HG03565 (cell line): ENCODE data around the gene TRIM8.

Experiments used
- ATAC-seq: cut with Tn5 transposase; IDR thresholded peaks from one replicate; pipeline ENCODE4 v1.9.1; 2021; ENCODE audit warnings: mild to moderate bottlenecking, moderate library complexity; ENCODE audit not compliant: unreplicated experiment

Gene TRIM8

DNA sequence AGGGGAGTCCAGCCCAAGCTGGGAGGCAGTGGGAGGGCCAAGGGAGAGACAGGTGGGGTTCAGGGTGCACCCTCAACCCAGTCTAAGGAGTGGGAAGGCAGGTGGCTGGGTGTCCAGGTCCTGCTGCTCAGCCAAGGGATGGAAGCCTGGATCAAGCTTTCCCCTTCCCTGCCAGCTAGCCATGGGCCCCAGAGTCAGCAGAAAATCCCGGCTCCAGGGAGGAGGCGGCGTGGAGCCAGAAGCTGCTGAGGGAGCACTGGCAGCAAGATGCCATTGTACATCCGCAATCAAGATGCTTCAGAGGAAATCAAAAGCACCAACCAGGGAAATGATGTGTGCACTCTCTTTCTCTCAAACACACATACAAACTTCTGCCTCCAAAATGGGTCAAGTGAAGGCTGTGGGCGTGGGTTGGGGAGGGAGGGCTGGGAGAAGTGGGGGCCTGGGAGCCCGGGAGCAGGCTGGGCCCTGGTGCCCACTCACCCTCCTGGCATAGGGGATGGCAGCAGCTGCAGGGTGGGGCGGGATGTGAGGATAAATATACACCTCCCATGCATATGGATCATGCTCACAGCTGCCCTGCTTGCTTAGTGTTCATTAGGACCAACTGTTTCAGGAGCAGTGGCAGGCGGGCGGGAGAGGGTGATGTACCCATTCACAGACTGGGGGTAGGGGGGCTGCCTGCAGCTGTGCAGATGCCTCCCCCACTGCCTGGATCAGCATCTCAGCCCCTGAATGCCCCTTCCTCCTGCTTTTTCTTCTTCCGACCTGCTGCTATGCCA, 24.2 kb downstream of the TRIM8 start:
- ATAC-seq = no peak

DNA sequence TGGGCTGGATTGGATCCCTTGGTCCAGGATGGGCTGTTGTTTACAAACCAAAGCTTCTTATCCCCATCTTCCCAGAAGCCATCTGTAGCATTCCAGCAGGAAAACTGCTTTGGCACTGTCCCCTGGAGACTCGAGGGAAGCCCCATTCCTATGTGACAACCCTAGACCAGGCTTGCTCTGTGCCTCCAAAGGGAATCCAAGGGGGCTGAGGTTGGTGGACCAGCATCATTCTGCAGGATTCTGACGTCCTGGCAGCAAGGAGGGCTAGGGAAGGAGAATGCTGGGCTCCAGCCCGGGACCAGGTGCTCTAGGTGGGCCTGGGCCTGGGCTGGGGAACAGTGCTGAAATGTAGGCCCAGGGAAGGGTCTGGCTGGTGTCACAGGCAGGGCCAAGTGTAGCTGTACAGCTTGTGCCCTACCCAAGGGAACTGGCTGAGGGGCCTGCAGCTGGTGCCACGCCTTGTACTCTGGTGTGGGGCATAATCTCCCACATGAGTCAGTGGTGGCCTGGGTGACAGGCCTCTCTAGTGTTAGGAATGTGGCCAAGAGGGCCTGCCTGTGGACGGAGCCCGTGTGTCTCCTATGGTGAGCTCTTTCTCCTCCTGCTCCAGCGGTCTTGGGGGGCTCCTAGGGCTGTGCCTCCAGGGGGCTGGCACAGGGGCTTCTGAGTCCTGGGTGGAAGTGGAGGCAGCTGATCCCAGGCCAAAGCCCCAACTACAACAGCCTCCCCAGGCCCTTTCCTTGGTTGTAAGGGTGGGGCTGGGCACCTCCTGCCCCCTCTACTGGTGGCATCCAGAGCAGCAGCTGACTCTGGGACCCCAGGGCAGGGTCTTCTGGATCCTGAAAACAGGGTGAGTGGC, 25.2 kb downstream of the TRIM8 start:
- ATAC-seq = no peak

DNA sequence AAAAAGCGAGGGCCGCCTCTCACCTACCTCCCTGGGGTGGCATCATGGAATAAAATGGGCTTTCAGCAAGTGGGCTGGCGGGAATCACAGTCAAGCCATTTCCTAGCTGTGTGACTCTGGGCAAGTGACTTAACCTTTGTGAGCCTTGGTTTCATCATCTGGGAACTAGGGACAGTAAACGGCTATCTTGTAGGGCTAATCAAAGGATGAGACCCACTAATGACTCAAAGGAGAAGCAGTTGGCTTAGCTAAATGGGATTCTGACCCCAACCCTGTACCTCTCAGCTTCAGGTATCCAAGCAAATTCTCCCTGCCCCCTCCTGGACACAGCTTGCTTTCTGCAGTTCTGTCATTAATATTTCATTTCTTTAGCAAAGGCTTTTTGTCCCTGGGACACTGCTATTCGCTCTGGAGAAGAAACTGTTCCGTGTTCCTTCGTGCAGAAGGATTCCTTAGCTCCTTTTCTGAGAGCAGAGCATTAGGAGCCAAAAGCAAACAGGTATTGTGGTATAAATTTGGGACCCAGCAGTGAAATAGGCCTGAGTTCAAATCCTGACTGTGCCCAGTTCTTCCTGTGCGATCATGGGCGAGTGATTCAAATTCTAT, 25.9 kb downstream of the TRIM8 start:
- no peak for ATAC-seq

DNA sequence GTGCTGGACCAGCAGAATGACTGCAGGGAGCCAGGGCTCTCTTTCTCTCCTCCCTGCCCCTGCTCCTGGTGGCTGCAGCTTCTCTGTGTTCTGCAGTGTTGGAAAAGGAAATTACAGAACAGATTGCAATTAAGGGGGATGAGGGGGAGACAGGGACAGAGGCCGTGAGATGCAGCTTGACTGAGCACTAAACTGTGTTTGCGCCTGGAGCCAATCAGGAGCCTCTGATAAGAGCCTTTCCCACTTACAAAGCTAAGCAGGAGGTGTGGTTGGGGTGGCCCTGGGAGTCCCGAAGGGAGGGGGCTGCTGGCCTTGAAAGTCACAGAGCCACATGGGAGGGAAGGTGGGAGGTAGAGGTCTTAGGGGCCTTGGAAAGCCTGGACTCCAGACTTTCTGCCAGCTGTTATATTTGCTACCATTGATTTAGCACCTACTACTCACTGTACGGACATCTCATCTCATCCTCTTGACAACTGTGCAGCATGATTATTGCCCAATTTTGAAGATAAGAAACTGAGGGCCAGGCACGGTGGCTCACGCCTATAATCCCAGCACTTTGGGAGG, 26.7 kb downstream of the TRIM8 start:
- no peak for ATAC-seq

DNA sequence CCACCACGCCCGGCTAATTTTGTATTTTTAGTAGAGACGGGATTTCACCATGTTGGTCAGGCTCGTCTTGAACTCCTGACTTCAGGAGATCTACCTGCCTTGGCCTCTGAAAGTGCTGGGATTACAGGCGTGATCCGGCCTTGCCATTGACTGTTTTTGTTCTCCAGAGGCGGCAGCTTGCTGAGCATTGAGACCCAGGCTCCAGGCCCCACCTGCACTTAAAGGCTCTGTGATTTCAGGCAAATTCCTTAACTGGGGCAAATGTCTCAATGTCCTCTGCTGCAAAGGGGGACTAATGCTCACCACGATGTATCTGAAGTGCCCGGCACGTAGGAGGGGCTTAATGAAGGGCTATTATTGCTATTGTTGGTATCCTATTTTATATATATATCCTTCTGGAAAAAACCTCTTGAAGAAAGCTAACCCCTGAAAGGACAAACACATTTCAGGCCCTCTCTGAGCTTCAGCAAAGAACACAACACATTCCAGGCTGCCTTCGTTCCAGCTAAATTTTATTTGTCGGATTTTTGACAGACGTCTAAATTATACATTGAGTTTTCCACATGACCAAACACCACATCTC, 29.0 kb downstream of the TRIM8 start:
- ATAC-seq = no peak

DNA sequence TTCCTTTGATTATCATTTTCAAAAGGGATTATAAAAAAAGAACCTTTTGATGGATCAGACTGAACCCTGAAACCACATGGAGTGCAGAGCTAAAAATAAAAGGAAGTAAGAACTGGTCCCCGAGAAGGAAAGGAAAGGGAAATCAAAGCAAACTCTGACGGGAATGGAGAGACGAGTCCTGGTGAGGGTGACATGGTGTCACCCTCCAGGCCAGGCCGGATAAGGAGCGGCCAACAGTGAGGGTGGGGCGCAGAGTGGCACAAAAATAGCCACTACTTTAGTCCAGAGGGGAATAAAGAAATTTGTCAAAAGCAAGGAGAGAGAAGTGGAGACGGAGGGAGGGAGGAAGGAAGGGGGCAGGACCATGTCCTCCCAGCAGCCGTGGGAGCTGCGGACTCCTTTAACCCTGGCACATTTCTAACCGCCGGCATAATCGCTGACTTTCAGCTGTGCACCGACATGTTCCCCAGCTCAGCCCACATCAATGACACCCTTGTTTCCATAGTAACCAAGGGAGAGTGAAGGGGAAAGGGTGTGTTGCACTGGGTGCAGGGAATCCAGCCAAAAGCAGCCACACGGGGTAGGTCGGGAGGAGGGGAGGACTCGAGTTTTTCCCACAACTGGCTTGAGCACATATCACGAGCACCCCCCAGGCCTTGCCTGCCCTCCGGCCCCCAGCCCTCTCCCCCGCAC, 29.7 kb downstream of the TRIM8 start:
- no peak for ATAC-seq

DNA sequence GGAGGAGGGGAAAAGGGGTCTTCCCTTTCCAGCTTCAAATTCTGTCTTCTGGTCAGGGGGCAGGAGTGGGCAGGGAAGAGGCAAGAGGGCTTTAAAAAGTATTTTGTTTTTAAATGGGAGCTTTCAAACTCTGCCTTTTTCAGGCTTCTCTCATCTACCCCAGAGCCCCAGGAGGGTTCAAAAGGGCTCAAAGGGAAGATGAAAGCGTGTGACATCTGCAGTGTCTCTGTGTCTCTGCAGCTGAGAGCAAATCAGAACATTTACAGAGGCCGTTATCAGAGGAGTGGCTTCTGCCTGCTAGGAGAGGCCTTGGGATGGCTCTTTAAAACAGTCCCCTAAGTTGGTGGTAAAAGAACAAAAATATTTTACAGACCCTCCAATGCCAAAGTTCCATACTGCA, 30.3 kb downstream of the TRIM8 start:
- ATAC-seq = no peak

DNA sequence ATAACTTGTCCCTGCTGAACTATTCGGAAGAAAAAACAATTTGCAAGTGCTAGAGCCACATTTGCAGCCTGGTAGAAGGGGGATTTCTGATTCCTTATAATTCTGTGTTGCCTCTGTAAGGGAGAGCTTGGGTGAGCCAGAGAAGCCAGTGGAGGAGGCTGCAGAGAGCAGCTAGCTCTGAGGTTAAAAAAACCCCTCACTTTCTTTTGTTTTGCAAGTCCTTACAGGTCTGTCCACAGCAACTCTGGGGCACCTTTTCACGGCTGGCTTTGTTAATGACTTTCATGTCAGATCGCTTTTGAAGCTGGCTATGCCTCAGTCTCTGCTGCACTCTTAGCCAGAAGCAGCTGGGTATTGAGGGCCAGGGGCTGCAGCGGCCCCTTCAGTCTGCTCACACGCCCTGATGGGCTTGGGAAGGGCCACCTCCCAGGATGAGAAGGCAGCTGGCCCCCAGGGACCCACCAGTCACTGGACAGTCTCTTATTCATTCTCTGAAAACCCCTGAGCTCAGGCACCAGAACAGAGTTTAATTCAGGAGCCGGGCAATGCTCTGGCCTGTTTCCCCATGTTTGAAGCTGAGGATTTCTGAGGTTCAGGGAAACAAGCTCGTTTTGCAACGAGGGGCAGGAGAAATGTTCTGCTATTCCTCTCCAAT, 30.9 kb downstream of the TRIM8 start:
- ATAC-seq = no peak

DNA sequence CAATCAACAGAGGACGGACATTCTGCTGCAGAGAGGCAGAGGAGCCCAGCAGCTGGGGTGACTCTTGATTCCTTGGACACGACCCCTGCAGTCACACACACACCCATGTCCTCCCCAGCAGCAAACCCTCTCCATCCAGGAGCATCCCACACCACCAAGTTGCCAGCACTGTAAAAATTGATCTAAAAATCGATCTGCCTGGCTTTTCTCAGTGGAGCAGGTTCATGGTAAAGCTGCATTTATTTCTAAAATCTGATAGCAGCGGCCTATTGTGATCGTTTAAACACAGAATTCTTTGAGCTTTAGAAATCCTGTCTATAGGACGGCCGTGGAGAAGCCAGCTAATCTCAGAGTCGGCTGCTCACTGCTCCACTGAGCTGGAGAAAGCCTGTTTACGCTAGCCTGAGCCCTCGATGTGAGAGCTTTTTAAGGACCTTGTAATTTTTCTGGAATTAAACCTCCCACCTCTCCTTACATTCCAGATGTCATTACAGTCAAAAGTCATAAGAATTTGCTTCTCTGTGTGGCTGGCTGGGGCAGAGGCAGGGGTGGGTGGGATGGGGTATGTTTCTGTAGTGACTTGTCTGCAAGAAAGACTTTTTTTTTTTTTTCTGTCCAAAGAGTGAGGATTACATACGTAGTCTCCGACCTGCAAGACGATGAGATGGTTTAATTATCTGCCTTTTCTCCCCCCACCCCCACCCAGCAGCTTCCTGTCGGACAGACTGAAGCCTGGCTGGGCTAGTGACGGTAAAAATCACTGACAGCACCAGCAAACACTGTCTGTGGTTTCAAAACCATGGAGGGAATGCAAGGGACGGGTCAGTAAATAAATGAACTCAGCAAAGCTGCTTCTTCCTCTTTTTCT, 31.6 kb downstream of the TRIM8 start:
- no peak for ATAC-seq

DNA sequence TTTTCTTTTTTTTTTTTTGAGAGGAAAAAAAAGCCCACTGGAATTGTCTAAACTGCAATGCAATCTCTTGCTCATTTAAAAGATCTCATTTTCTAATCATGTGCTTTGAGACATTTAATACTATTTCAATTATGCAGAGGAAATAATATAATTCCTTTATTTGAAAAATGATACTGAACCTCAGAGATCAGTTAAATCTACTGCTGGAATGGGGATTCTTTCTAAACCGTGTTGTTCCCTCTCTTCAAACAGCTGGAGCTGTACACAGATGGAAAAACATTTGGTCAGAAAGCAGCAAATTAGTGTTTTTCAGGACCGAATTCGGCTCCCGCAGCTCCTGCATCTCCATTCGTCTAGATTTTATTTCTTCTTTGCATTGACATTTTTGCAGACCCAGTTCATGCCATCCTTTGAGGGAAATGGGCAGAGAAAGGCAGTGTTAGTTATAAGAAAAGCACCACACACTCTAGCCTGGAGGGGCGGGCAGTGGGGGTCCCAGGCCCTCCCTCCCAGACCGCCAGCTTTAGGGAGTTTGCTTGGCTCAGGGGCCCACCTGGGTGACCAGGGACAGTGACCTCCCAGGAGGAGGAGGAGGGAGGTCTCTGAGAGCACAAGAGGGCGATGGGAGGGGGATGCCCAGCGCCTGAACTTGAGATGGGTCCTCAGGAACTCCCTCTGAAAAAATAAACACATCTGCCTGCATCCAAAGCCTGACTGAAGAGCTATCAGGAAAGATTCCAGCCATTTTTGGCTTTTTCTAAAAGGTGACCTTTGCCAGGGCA, 32.4 kb downstream of the TRIM8 start:
- no peak for ATAC-seq

DNA sequence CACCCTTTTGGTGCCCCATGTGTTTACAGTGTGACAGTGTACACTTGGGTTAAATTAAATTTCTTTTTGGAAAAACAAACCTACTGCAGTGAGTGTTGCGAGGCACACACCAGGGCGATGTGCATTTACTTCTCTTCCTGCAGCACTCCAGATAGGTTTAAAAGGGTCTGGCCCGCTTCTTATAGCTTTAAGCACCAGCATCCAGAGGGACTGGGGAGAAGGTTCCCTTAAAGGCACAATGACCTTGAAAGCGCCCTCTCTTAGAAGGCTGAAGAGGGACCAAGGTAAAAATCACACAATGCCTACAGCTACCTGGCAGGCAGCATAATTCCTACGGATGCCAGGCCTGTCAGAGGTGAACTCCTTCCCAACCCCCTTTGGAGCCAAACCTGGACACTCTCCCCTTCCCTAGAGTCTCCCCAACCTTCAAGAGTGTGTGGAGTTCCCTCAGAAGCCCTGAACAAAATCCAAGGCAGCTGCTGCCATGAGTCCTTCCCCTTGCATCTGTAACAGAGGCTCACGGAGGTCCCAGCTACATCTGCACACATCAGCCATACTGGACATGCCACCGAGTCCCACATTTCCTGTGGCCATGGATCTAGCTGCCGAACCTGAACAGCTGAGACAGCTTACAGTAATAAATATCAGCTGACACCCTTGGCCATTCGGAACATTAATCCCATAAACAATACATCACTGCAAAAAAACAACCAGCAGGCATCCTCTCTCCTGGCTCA, 33.2 kb downstream of the TRIM8 start:
- ATAC-seq = no peak

DNA sequence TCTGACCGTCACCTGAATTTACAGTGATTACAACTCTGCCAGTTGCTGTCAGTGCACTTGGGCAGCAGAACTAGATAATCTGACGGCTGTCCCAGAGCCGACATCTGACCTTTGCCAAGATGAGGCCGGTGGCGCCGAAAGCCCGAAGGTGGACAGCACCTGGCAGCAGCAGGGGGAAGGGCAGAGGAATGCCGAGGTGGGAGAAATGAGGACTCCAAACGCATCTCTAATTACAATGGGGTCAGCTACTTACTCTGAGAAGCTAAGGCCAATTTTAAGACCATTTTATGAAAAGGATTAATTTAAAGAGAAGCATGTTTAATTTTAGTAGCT, 33.8 kb downstream of the TRIM8 start:
- no peak for ATAC-seq

DNA sequence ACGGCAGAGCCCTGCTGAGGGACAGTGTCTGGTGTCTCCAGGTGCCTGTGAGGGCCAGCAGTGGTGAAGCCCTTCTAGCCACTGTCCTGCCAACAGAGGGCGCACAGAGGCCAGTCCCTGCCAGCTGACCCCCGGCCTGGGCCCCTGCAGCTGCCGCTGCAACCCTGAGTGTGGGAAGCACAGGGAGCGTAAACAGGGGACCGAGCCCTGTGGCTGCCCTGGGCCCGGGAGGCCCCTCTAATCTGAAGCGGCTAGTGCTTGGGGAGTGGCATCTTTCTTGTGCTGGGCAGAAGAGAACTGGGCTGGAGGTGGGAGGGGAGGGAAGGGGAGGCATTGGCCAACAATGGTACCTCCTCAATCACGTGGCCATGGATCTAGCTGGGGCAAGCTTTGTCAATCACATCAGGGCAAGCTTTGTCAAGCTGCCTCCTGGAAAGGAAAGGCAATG, 34.6 kb downstream of the TRIM8 start:
- no peak for ATAC-seq

DNA sequence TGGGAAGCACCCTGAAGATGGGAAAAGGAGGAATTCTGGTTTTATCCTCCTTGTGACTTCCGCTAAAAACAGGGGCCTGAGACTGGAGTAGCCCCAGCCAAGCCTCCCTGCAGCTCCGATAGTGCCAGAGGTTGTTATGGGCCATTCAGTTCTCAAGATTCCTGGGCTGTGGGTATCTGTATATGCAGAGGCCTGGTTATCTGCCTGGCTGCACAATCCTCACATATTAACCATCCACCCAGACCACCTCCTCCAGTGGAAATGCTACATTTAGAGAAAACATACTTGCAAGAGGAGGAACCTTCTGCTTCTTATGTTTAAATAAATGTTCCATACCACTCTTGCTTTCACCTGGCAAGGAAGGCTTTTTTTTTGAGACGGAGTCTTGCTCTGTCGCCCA, 35.3 kb downstream of the TRIM8 start:
- ATAC-seq = no peak

DNA sequence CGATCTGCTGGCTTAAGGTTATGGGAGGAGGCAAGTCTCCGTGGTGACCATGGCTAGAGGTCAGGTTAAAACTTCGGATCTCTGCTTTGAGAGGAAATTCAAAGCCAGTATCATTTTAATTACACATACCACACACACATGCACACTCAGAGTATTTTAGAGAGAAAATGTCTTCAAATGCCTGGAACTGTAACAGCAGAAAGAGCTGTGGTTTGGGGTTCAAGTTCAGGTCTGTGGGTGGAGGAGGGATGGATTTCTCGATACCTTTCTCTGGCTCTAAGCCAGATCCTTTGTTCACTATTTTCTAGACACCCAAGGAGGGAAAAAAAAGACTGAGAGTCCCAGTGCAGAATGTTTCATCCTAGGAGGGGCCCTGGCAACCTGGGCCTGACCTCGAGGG, 37.4 kb downstream of the TRIM8 start:
- no peak for ATAC-seq

DNA sequence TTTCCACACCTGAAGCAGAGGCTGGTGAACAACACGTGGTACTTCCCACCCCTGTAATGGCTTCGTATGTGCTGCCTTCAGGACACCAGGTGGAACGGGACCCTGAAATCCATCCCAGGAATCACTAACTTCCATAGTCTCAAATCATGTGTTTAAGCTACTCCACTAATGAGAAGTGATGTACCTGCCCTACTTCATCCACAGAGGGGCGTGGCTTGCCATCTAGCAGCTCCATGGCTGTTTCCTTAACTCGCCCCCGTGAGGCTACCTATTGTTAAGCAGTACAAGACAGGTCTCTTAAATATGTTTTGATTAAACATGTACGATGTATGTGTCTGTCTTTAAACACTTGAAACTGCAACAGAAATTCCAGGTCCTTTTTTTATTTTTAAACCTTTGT, 38.1 kb downstream of the TRIM8 start:
- no peak for ATAC-seq

DNA sequence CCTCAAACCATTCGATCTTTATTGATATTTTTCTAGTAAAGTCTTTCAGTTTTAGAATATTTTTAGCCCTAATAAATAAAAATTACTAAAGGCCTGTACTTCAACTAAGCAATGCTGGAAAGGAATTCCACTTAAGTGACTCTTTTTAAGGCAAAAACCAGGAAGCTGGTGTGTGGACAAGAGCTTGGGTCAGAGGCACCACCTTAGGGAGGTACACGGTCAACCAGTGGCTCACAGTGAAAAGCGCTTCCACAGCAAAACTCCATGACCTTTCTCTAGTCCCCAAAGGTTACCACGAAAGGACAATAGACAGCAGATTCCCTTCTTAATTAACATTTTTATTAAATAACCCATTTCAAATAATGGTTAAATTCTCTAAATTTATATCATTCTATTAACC, 38.7 kb downstream of the TRIM8 start:
- no peak for ATAC-seq

DNA sequence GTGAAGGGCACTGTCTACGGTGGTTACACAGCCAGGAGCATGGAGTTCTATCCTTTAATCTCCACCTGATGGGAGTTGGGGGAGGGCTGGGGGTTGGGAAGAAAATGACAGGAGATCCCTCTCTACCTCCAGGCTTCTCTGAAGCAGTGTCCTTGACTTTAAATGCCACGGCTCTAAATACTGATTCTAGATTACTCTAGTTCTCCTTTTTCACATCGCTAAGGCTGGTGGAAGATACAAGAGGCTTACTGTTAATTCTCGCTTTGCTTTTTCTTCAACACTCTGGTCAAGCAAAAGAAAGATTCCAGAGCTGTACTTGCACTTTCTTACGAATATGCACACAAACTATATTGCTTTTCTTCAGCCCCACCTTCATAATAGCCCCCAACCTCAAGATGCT, 39.5 kb downstream of the TRIM8 start:
- ATAC-seq = no peak
